Keratinocyte (primary cell): Measurements from ENCODE around the gene PRIMA1. TPM values are rescaled to one million over a fixed set of nuclear protein-coding genes. Genes with fewer than 3 reads are reported as not detected.

ENCODE experiments used
- DNase-seq: peaks from one replicate; pipeline ENCODE4 v3.0.0-alpha.2; 2011; ENCODE audit warnings: low read depth, missing footprints, low spot score
- FAIRE-seq: peaks from 2 replicates; lab custom pipeline; 2011; peaks lifted over from hg19 to GRCh38; lab: Jason Lieb, UNC
- H2AFZ ChIP-seq: 2 replicates; pipeline ENCODE4 v1.6.0; 2012; ENCODE audit warnings: low read length, control low read depth, inconsistent platforms; ENCODE audit not compliant: control insufficient read depth
- H3K27ac ChIP-seq: 2 replicates; pipeline ENCODE4 v1.5.1; 2011; ENCODE audit warnings: low read length; ENCODE audit not compliant: control insufficient read depth, insufficient read depth
- H3K27me3 ChIP-seq: 3 replicates; pipeline ENCODE4 v1.6.0; 2011; ENCODE audit warnings: low read length; ENCODE audit not compliant: control insufficient read depth, insufficient read depth; ENCODE audit errors: extremely low read depth
- H3K36me3 ChIP-seq, 2 experiments: 2 replicates in 1 of 2; 3 replicates in 1 of 2; pipeline ENCODE4 v1.5.1; 2011; ENCODE audit warnings: low read length in 2 of 2, mild to moderate bottlenecking in 1 of 2; ENCODE audit not compliant: control insufficient read depth in 2 of 2, insufficient read depth in 2 of 2; ENCODE audit errors: extremely low read depth in 1 of 2
- H3K4me1 ChIP-seq: 3 replicates; pipeline ENCODE4 v1.5.1; 2011; ENCODE audit warnings: low read length; ENCODE audit not compliant: control insufficient read depth, insufficient read depth; ENCODE audit errors: extremely low read depth
- H3K4me2 ChIP-seq: 3 replicates; pipeline ENCODE4 v1.6.0; 2011; ENCODE audit warnings: low read depth, low read length; ENCODE audit not compliant: control insufficient read depth, insufficient read depth; ENCODE audit errors: extremely low read depth
- H3K4me3 ChIP-seq, 3 experiments: fragments of 200-600 bp in 1 of 3; sonication (generic) in 1 of 3; 2 replicates in 2 of 3; 3 replicates in 1 of 3; pipeline ENCODE4 v1.5.1; 2011 to 2016; ENCODE audit warnings: low read length in 3 of 3, mild to moderate bottlenecking in 3 of 3, control low read depth in 2 of 3, inconsistent platforms in 1 of 3, low read depth in 1 of 3, mixed read lengths in 1 of 3, mixed run types in 1 of 3, moderate library complexity in 1 of 3; ENCODE audit not compliant: control insufficient read depth in 2 of 3, insufficient read depth in 2 of 3; ENCODE audit errors: extremely low read depth in 1 of 3
- H3K79me2 ChIP-seq: 2 replicates; pipeline ENCODE4 v1.6.0; 2012; ENCODE audit warnings: low read length; ENCODE audit not compliant: control insufficient read depth, insufficient read depth
- H3K9ac ChIP-seq: 3 replicates; pipeline ENCODE4 v1.6.0; 2011; ENCODE audit warnings: low read length; ENCODE audit not compliant: control insufficient read depth, insufficient read depth; ENCODE audit errors: extremely low read depth
- H3K9me1 ChIP-seq: 3 replicates; pipeline ENCODE4 v1.6.0; 2011; ENCODE audit warnings: low read length; ENCODE audit not compliant: control insufficient read depth, insufficient read depth; ENCODE audit errors: extremely low read depth
- H3K9me3 ChIP-seq: 2 replicates; pipeline ENCODE4 v1.5.1; 2012; ENCODE audit warnings: low read depth, low read length; ENCODE audit not compliant: control insufficient read depth
- H4K20me1 ChIP-seq: 3 replicates; pipeline ENCODE4 v1.6.0; 2011; ENCODE audit warnings: low read length; ENCODE audit not compliant: control insufficient read depth, insufficient read depth; ENCODE audit errors: extremely low read depth
- EZH2 ChIP-seq: IDR thresholded peaks from one replicate; pipeline ENCODE4 v1.6.1; 2012; ENCODE audit warnings: inconsistent platforms, mild to moderate bottlenecking, low read length, moderate library complexity
- dilution Hi-C: fragments of 300-500 bp; cut with MboI; formaldehyde crosslinking; loops from one replicate; pipeline ENCODE4 v1.7.0; 2020; ENCODE audit warnings: low sequenced_read_pairs; ENCODE audit not compliant: extremely low pct_ligation_motif_present
- polyA plus RNA-seq, 5 experiments: library from polyadenylated mRNA; depleted of rRNA in 3 of 5; stranded (reverse) in 3 of 5; stranded (forward) in 1 of 5; unstranded in 1 of 5; fragments of >200 nt; gene quantifications; 1 replicate in 1 of 5; 2 replicates in 3 of 5; 3 replicates in 1 of 5; pipeline versions ENCODE4 v1.2.1 to v1.2.3, GENCODE V29; 2011 to 2012; ENCODE audit warnings: missing spikeins in 2 of 5, low read depth in 1 of 5, low replicate concordance in 1 of 5
- TF ChIP-seq, protein P1 (sequence below), 3 experiments: IDR thresholded peaks in 1 of 3; conservative IDR thresholded peaks in 1 of 3; optimal IDR thresholded peaks in 1 of 3; 2 replicates in 2 of 3; 3 replicates in 1 of 3; pipeline versions ENCODE3 to v1.5.1; 2011; ENCODE audit warnings: low read length in 3 of 3, mild to moderate bottlenecking in 3 of 3, moderate library complexity in 2 of 3, control low read depth in 1 of 3, inconsistent platforms in 1 of 3; ENCODE audit not compliant: insufficient read depth in 2 of 3; ENCODE audit errors: extremely low read depth in 1 of 3

Gene PRIMA1
- polyA plus RNA-seq, 1 donor (not counting 4 experiments of a cell fraction or from before 2014, with no cell fraction given) = not detected

DNA sequence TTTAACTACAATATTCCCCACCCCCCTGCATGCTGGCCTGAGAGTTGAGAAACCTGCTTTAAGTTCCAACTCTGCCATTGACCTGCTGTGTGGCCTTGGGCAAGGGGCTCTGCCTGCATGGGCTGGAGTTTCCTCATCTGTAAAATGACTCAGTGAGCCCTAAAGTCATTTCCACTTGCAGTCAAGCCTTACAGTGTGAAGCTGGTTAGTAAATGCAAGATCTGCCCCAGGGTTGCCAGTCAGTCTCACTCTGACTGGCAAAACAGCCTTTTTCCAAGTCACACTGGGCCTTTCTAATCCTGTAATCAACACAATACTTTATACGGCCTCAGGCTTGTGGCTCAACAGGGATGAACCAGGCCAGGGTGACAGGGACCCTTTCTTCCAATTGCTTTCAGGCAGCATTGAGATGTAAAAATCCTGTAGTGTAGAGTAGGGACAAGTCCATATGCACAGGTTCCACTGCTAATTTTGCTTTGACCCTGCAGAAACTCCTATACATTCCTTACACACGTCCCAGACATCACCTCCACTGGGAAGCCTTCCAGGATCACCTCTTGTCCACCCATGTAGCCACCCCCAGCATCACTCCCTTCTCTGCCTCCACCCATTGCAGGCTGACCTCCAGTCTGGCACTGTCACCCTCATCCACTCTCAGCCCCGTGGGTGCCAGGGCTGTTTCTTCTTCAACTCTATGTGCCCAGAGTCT is 42.6 kb upstream of the PRIMA1 start:
- no peaks in the 10 kb centered on the region for H4K20me1 ChIP-seq
- no peak overlapping the region for H3K27ac ChIP-seq
- H3K9me1 ChIP-seq = no peaks in the 10 kb centered on the region
- no peak overlapping the region for H2AFZ ChIP-seq
- TF ChIP-seq, protein P1, sequence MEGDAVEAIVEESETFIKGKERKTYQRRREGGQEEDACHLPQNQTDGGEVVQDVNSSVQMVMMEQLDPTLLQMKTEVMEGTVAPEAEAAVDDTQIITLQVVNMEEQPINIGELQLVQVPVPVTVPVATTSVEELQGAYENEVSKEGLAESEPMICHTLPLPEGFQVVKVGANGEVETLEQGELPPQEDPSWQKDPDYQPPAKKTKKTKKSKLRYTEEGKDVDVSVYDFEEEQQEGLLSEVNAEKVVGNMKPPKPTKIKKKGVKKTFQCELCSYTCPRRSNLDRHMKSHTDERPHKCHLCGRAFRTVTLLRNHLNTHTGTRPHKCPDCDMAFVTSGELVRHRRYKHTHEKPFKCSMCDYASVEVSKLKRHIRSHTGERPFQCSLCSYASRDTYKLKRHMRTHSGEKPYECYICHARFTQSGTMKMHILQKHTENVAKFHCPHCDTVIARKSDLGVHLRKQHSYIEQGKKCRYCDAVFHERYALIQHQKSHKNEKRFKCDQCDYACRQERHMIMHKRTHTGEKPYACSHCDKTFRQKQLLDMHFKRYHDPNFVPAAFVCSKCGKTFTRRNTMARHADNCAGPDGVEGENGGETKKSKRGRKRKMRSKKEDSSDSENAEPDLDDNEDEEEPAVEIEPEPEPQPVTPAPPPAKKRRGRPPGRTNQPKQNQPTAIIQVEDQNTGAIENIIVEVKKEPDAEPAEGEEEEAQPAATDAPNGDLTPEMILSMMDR (optimal IDR thresholded peaks at IDR 0.05 in 1 of 3, IDR thresholded peaks at IDR 0.05 in 1 of 3, conservative IDR thresholded peaks at IDR 0.05 in 1 of 3; ENCODE audit: extremely low read depth in 1 of 3, insufficient read depth in 2 of 3, low read length in 3 of 3) = no peak
- no peak for TF ChIP-seq EZH2
- DNase-seq = no peak
- dilution Hi-C loops = no loop called here
- no peaks in the 10 kb centered on the region for H3K4me1 ChIP-seq
- no peaks in the 10 kb centered on the region for H3K79me2 ChIP-seq
- no peak overlapping the region for H3K4me2 ChIP-seq
- no peak overlapping the region for H3K9ac ChIP-seq
- no peak for FAIRE-seq
- no peaks in the 10 kb centered on the region for H3K36me3 ChIP-seq
- no peak overlapping the region for H3K4me3 ChIP-seq
- H3K9me3 ChIP-seq = no peaks in the 10 kb centered on the region
- no peaks in the 10 kb centered on the region for H3K27me3 ChIP-seq

DNA sequence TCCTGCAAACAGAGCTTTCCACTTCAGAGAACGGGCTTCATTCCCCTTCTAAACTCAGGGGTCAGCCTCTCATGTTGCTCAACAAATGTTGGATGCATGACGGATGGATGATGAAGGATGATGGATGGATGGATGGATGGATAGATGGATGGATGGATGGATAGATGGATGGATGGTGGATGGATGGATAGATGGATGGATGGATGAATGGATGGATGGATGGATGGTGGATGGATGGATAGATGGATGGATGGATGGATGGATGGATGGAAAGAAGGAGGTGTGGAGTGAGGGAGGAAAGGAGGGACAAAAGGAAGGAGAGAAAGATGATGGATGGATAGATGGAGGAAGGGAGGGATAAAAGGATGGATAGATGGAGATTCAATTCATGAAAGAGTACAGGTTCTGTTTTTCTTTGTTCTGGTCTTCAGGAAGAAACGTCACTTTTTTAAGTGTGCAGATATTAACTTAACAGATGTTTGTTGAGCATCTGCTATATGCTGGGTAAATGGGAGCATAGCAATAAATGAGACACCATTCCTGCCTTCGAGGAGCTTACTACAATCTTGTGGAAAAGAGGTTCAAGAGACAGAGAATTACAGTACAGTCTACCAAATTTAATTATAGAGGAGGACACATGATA is 41.7 kb upstream of the PRIMA1 start:
- H3K79me2 ChIP-seq = no peaks in the 10 kb centered on the region
- H3K4me3 ChIP-seq = no peak overlapping the region
- dilution Hi-C loops = no loop called here
- no peak overlapping the region for H3K4me2 ChIP-seq
- H3K9me3 ChIP-seq = no peaks in the 10 kb centered on the region
- H4K20me1 ChIP-seq = no peaks in the 10 kb centered on the region
- no peak overlapping the region for H2AFZ ChIP-seq
- H3K9ac ChIP-seq = no peak overlapping the region
- no peaks in the 10 kb centered on the region for H3K36me3 ChIP-seq
- no peak for DNase-seq
- TF ChIP-seq, protein P1 (optimal IDR thresholded peaks at IDR 0.05 in 1 of 3, IDR thresholded peaks at IDR 0.05 in 1 of 3, conservative IDR thresholded peaks at IDR 0.05 in 1 of 3; ENCODE audit: extremely low read depth in 1 of 3, insufficient read depth in 2 of 3, low read length in 3 of 3) = no peak
- no peak for TF ChIP-seq EZH2
- H3K27ac ChIP-seq = no peak overlapping the region
- no peak for FAIRE-seq
- H3K9me1 ChIP-seq = no peaks in the 10 kb centered on the region
- H3K27me3 ChIP-seq = no peaks in the 10 kb centered on the region
- no peaks in the 10 kb centered on the region for H3K4me1 ChIP-seq
